ENCODE results near the gene TRAPPC5. TPM values are rescaled to one million over a fixed set of nuclear protein-coding genes. Genes with fewer than 3 reads are reported as not detected.
A peak's percentile ranks its signal among the peaks of the same experiment; 100 is the strongest.

Gene TRAPPC5
- total RNA-seq, 1 experiment from 2014 or later: 112 TPM

GRCh38 chr19:7676376-7676775, 4.3 kb upstream of the TRAPPC5 start:
- no peak for DNase-seq (ENCODE audit: low spot score)

DNA sequence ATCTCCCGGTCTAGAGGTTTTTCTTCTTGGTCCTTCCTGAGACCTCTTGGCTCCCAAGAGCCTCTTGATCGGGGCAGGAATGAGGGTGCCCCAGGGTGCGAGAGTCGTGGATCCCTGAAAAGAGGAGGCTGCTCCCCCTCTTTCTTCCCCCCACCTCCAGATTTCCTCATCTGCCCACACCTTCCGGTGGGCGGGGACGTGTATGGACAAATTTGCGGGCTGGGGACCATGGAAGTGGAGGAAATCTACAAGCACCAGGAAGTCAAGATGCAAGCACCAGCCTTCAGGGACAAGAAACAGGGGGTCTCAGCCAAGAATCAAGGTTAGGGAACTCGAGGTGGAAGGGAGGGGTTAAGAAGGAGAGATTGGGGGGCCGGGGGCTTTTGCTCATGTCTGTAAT, 3.8 kb upstream of the TRAPPC5 start, which contains the start of gene MCEMP1:
TSS of gene MCEMP1 (plus strand) at position 237 of the 400 bp plus-strand sequence. CDS start at position 268, 31 bp downstream.
- DNase-seq (ENCODE audit: low spot score): no peak

- DNase-seq (ENCODE audit: low spot score): no peak
Measured at GRCh38 chr19:7677669-7678311, 2.8 kb upstream of the TRAPPC5 start.

GRCh38 chr19:7678971-7679751, 1.5 kb upstream of the TRAPPC5 start:
- peak; percentile 33 for DNase-seq (ENCODE audit: low spot score)

DNA sequence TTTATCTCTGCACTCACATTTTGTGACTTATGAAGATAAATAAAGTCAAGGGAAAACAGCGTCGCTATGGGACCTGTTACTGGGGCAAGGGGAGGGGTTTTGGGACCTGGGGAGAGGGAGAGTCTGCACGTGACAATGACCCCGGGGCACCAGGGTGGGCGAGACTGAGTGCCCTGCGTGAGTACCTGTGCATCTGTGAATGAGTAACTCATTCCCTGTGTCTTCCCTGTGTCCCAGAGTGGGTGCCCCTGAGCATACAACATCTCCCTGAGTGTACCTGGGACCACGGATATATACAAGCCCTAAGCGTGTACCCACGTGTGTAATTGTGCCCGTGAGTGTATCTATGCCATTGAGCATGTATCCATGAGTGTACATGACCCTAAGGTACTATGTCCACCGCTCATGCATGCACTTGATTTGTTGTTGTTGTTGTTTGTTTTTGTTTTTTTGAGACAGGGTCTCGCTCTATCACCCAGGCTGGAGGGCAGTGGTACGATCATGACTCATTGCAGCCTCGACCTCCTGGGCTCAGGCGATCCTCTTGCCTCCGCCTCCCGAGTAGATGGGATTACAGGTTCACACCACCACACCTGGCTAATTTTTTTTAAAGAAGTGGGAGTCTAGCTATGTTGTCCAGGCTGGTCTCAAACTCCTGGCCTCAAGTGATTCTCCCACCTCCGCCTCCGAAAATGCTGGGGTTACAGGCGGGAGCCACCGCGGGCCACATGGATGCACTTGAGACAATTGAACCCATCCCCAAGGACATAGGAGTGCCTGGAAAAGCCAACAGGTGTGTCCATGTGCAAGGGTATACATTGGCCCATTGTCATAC, 645 bp upstream of the TRAPPC5 start:
- no peak for DNase-seq (ENCODE audit: low spot score)

- peak; percentile 13 for DNase-seq (ENCODE audit: low spot score)
Measured at GRCh38 chr19:7681340-7682174, 924 bp downstream of the TRAPPC5 start.

- no peak for DNase-seq (ENCODE audit: low spot score)
Measured at GRCh38 chr19:7682175-7682855, 1.7 kb downstream of the TRAPPC5 start.

DNA sequence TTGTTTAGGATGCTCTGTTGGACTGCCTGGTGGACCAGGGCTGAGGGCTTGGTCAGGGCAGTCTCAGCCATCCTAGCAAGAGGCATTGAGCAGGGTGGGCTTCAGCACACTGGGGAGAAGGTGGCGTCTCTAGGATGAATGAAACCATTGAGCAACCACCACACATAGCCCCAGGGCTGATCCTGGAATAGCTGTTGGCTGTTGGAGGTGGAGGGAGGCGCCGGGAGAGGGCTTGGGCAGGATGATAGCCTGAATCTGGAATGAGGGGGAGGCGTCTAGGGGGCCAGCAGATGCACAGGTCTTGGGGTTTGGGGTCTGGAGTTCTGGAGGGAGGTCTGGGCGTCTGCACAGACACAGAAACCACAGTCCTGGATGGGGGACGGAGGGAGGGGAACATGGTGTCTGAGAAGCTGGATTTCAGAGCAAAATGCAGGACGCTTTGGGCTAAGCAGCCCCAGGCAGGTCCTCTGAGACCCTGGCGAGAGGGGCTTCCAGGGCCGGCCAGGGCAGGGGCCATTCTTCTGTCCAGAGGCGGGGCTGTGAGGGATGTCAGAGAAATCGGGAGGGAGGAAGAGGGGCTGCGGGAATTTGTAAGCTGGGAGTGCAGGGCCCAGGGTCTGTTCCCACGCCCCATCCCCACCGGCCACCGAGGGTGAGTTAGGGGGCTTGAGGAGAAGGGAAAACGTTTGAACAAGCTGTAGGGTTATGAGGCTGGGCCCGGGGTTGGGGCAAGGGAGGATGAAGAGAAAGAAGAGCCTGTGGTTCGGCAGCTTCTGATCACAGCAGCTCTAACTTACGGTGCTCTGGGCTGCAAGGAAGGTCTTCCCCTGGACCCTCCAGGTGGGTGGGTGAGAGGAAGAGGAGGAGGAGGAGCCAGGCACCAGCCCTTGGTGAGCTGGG, 5.2 kb downstream of the TRAPPC5 start:
- DNase-seq (ENCODE audit: low spot score): no peak

- no peak for DNase-seq (ENCODE audit: low spot score)
Measured at GRCh38 chr19:7687177-7687576, 6.5 kb downstream of the TRAPPC5 start.

GRCh38 chr19:7689165-7689564, 8.5 kb downstream of the TRAPPC5 start:
- no peak for DNase-seq (ENCODE audit: low spot score)

- no peak for DNase-seq (ENCODE audit: low spot score)
Measured at GRCh38 chr19:7690779-7691258, 10.2 kb downstream of the TRAPPC5 start.

DNA sequence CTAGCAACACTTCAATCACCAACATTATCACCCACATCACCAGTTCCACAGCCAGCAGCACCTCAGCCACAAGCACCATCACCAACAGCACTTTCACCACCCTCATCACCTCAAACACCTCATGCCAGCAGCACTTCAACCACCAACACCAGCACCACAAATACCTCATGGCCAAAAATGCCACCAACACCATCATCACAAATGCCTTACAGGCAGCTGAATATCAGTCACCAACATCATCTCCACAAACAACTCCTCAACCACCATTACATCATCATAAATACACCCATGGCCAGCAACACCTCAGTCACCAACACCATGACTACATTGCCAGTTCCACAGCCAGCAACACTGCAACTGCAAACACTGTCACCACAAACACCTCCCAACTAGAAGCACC, 10.9 kb downstream of the TRAPPC5 start:
- DNase-seq (ENCODE audit: low spot score): no peak

GRCh38 chr19:7692417-7693088, 11.9 kb downstream of the TRAPPC5 start:
- no peak for DNase-seq (ENCODE audit: low spot score)

DNA sequence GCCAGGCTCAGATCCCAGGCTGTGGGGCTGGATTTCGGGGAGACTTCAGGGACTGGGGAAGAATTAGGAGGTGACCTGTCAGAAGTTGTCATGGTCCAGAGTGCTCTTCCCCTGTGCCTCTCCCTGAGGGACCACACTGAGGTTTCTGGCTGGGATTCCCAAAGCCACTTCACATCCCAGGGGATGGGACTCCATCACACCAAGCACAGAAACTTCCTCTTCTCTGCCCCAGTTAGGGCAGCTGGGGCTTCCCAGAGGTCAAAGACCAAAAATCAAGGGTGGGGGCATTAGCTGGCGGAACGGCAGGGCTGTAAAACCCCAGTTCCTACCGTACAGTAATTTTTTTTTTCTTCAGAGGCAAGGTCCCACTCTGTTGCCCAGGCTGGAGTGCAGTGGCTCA, 13.9 kb downstream of the TRAPPC5 start:
- no peak for DNase-seq (ENCODE audit: low spot score)

DNA sequence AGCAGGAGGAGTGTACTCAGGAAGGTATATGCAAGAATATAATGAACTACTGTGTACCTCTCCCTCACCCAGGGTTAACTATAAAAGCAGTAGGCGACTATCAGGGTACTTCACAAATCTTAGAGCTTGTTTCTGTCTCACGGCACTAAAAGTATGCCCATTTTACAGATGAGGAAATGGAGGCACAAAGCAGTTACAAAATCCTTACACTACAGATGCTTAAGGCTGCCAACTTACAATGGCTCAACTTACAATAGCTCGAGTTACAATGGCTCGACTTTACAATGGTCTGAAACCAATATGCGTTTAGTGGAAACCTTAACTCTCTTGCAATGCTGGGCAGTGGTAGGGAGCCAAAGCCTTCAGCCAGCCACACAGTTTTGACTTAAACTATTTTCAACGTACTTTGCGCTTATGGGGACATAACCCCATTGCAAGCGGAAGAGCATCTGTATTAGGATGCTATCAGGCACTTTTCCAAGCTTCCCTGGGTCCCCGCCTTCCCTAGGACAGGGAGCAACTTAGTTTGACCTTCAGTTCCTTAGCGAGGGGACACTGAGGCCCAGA, 17.2 kb downstream of the TRAPPC5 start:
- no peak for DNase-seq (ENCODE audit: low spot score)

- no peak for DNase-seq (ENCODE audit: low spot score)
Measured at GRCh38 chr19:7698583-7698982, 17.9 kb downstream of the TRAPPC5 start.

- DNase-seq (ENCODE audit: low spot score): no peak
Measured at GRCh38 chr19:7699003-7699402, 18.4 kb downstream of the TRAPPC5 start.

All from HT-29 (cell line).